Kidney (tissue), 14 donors: Measurements from ENCODE around the gene CCDC116. TPM values are rescaled to one million over a fixed set of nuclear protein-coding genes. Genes with fewer than 3 reads are reported as not detected.
A peak's percentile ranks its signal among the peaks of the same experiment; 100 is the strongest.

Experiments
- DNase-seq, 5 donors: peaks; one replicate each; pipeline ENCODE4 v3.0.0-alpha.2; 2013 to 2020
- FAIRE-seq: peaks from 2 replicates; lab custom pipeline; 2012; peaks lifted over from hg19 to GRCh38; lab: Jason Lieb, UNC
- H3K27ac ChIP-seq, 2 donors: one replicate each; pipeline ENCODE4 v1.7.0; 2013; ENCODE audit warnings: low read depth in 2 of 2, low read length in 2 of 2, inconsistent platforms in 1 of 2
- H3K27me3 ChIP-seq: one replicate; pipeline ENCODE4 v1.7.1; 2013; ENCODE audit warnings: low read length, inconsistent platforms; ENCODE audit not compliant: control insufficient read depth, insufficient read depth
- H3K36me3 ChIP-seq, 3 donors: one replicate each; pipeline versions ENCODE4 v1.7.0 to v1.7.1; 2013; ENCODE audit warnings: low read length in 3 of 3, control low read depth in 1 of 3, inconsistent platforms in 1 of 3; ENCODE audit not compliant: insufficient read depth in 3 of 3, control insufficient read depth in 2 of 3
- H3K4me1 ChIP-seq, 3 donors: one replicate each; pipeline versions ENCODE4 v1.7.0 to v1.7.1; 2013; ENCODE audit warnings: low read length in 3 of 3, inconsistent platforms in 1 of 3, low read depth in 1 of 3; ENCODE audit not compliant: control insufficient read depth in 2 of 3, insufficient read depth in 2 of 3
- H3K4me3 ChIP-seq, 3 donors: one replicate each; pipeline versions ENCODE4 v1.7.0 to v1.8.1; 2013; ENCODE audit warnings: low read length in 3 of 3, control low read depth in 1 of 3, inconsistent platforms in 1 of 3
- H3K9ac ChIP-seq, 3 donors: one replicate each; pipeline versions ENCODE4 v1.7.0 to v1.7.1; 2013; ENCODE audit warnings: low read length in 3 of 3, control low read depth in 1 of 3, inconsistent platforms in 1 of 3
- H3K9me3 ChIP-seq, 3 donors: one replicate each; pipeline versions ENCODE4 v1.7.0 to v1.7.1; 2013; ENCODE audit warnings: low read length in 3 of 3, control low read depth in 1 of 3, inconsistent platforms in 1 of 3; ENCODE audit not compliant: control insufficient read depth in 2 of 3, insufficient read depth in 1 of 3
- CTCF ChIP-seq: IDR thresholded peaks from 3 replicates; pipeline ENCODE4 v1.5.1; 2012; ENCODE audit warnings: mild to moderate bottlenecking, moderate library complexity, borderline replicate concordance; ENCODE audit not compliant: insufficient read depth; ENCODE audit errors: extremely low read depth
- intact Hi-C: fragments of 100-400 bp; cut with DNase I; formaldehyde crosslinking; loops from one replicate; pipeline ENCODE4 v1.11.1; 2022
- polyA plus RNA-seq: library from polyadenylated mRNA; stranded (reverse); fragments of 350-450 nt; fragmentation: Illumina TruSeq; extraction: RNeasy Lipid Tissue Mini Kit (QIAGEN cat#74804); gene quantifications from one replicate; pipeline ENCODE4 v1.2.3, GENCODE V29; 2014; ENCODE audit warnings: low read depth, low replicate concordance; ENCODE audit not compliant: insufficient read depth
- total RNA-seq: library from RNA; stranded (reverse); fragmentation: NEBNext Ultra II Directional; extraction: Animal tissue kit (Norgen Biotek cat#: 25700); gene quantifications from one replicate; pipeline ENCODE4 v1.2.1, GENCODE V29; 2021
- donor health status: control.
- donor health status: control.
- donor health status: control.
- donor health status: control.
- donor health status: control.
- donor health status: DM: yes; HTN: yes; CAD: no.
- donor health status: Normal renal cell carcinoma (clear cell type).

Gene CCDC116
- total and polyA plus RNA-seq, 2 donors from 2014 or later, result 0.22 TPM

DNA sequence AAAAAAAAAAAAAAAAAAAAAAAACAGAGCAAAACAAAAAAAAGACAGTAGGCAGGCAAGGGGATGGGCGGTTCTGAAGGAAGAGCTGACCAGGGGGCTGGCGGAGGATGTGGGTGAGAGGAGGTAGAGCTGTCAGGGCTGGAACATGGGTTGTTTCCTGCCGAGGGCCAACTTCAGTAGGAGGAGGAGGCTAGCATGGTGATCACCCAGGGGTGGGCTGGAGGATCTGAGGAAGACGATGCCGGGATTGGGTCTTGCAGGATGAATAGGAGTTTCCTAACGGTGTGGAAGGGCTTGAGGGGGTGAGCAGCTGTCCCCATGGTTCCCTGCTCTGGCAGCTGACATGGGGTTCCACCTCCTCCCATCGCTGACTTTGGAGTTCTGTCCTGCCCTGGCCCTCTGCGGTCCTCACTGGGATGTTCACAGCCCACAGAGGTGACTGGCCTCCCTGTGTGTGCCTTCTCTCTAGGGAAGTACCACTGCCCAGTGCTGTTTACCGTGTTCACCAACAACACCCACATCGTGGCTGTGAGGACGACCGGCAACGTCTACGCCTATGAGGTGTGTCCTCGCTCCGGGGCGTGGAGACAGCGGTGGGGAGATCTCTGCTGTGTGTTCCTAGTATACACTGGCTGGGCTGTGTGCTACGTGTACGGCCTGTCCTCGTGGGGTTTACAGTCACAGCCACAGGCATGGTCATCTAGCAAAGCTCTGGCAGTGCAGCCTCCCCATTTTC, 48.4 kb downstream of the CCDC116 start:
- no peaks in the 10 kb centered on the region for H3K27me3 ChIP-seq
- H3K27ac ChIP-seq, result no peak overlapping the region
- intact Hi-C loops, result no loop called here
- DNase-seq (no peak), FAIRE-seq (no peak)
- H3K9me3 ChIP-seq, result no peaks in the 10 kb centered on the region
- peaks cover 0 to 27% (median 24%) of the 10 kb centered on the region in 3 donors for H3K4me1 ChIP-seq
- H3K9ac ChIP-seq, result no peak overlapping the region
- no peak overlapping the region for H3K4me3 ChIP-seq
- peaks cover 0 to 18% (median 6%) of the 10 kb centered on the region in 3 donors for H3K36me3 ChIP-seq
- TF ChIP-seq CTCF, result no peak

DNA sequence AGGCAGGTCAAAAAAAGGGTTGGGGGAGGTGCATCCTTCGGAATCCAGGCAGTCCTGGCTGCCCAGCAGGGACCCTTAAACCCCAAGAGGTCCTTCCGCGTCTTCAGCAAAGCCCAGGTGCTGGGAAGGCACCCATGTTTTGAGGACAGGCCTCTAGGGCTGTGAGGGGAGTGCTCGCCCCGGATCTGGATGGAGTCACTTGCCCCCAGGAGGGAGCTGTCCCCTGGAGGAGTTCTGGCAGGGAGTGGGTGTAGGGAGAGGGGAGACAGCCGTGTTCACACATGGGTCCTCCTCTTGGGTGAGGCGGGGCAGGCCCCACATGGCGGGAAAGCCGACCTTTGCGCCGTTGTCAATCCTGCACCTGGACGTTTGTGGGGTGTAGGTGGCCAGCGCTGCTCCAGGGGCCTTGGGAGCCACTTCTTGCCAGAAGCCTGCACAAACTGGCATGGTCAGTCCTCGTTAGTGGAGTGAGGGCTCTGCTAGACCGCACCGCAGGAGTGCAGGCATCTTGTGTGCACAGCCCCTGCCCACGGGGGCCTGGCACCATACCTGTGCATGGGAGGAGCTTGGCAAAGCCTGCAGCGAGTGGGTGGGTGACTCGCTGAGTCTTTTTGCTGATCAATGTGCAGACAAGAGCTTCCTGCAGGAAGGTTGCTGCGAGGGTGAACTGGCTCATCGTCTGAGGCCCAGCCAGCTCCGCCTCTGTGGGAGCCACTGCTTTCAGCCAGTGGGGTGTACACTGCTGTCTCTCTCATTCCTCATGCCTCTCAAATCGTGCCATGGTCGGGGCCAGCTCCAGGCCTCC, 49.2 kb downstream of the CCDC116 start:
- Histone ChIP-seq H3K4me3 (no peak overlapping the region), H3K27ac (peak overlapping the region; percentile 32 to 85), H3K27me3 (no peaks in the 10 kb centered on the region), H3K36me3 (peaks cover 0 to 23% (median 10%) of the 10 kb centered on the region in 3 donors), H3K4me1 (peaks cover 0 to 27% (median 24%) of the 10 kb centered on the region in 3 donors), H3K9ac (no peak overlapping the region), H3K9me3 (no peaks in the 10 kb centered on the region)
- DNase-seq, result no peak
- intact Hi-C loops, result no loop called here
- no peak for FAIRE-seq
- TF ChIP-seq CTCF, result no peak

DNA sequence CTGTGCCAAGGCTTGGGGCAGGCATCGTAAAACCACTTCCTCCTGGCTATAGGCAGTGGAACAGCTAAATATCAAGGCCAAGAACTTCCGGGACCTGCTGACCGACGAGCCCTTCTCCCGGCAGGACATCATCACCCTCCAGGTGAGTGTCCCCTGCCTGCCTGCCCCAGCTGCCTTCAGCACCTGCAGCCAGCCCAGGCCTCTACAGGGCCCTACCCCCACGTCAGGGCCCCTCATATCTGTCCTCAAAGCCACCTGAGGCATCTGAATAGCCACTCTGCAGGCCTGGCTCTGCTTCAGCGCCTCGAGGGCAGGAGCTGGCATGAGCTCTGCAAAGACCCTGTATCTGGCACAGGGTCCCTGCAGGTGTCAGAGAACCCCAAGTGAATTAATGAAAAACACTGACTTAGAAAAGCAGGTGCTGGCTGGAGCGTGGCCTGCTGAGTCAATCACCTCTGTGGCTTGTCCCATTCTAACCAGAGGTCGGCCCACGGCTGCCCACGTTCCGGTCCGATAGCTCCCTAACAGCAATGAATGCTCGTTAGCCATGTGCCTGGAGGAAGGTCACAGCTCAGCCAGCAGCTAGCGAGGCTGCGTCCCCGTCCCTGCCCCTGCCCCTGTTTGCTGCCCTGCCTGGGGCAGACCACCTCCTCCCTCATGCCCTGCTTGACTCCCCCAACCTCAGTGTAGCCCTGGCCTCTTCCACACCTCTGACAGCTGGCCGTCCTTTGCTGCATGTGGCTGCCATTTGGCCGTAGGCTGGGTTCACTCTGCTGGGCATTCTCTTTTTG, 50.0 kb downstream of the CCDC116 start:
- Histone ChIP-seq H3K4me1 (peaks cover 0 to 27% (median 24%) of the 10 kb centered on the region in 3 donors), H3K4me3 (no peak overlapping the region), H3K27ac (peak overlapping the region; percentile 66 to 85), H3K36me3 (peaks cover 0 to 30% (median 11%) of the 10 kb centered on the region in 3 donors), H3K9me3 (no peaks in the 10 kb centered on the region), H3K27me3 (no peaks in the 10 kb centered on the region), H3K9ac (peak overlapping the region in 1 of 3 donors; percentile 26)
- no peak for TF ChIP-seq CTCF
- DNase-seq (peak in 3 of 5 donors; percentile 54 to 57 (median 54)), FAIRE-seq (no peak)
- intact Hi-C loops, result no loop called here
